ENCODE measurements around the gene TMEM250. TPM values are rescaled to one million over a fixed set of nuclear protein-coding genes. Genes with fewer than 3 reads are reported as not detected.
"Not testable (repeated sequence)": the region's sequence is repeated elsewhere in the genome, so short reads cannot be mapped to it uniquely, and the experiment has no call there.

TMEM250 gene
- total and polyA plus RNA-seq, 9 donors, result 19.7 to 27.9 (median 22.9) TPM

DNA sequence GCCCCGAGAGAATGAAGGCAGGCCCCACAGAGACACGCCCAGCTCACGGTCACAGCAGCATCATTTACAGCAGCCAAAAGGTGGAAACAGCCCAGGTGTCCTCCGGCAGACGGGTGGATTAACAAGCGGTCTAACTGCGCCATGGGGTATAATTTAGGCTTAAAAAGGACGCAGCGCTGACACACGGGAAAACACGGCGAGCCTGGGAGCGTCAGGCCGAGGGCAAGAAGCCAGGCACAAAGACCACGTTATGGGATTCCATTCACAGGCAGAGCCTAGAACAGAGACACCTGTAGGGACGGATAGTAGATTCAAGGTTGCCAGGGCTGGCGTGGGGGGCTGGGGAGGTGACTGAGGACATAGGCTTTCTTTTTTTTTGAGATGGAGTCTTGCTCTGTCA lies 36.9 kb upstream of the TMEM250 start:
- 71% methylated on average over 16 of the region's 17 CpGs for WGBS (ENCODE audit: insufficient coverage)
- no peak for DNase-seq
- no peak overlapping the region for H3K27ac ChIP-seq (ENCODE audit: low read length)
- no peaks in the 10 kb centered on the region for H3K36me3 ChIP-seq (ENCODE audit: control insufficient read depth, insufficient read depth, low read length)
- no peaks in the 10 kb centered on the region for H3K4me1 ChIP-seq (ENCODE audit: control insufficient read depth, insufficient read depth, low read length)
- no peaks in the 10 kb centered on the region for H3K9me3 ChIP-seq (replicated peaks; ENCODE audit: control insufficient read depth, low read depth, low read length)
- peaks cover 54% of the 10 kb centered on the region for H3K27me3 ChIP-seq (ENCODE audit: control insufficient read depth, insufficient read depth, low read length)
- no peak overlapping the region for H3K4me3 ChIP-seq (ENCODE audit: low read length)

DNA sequence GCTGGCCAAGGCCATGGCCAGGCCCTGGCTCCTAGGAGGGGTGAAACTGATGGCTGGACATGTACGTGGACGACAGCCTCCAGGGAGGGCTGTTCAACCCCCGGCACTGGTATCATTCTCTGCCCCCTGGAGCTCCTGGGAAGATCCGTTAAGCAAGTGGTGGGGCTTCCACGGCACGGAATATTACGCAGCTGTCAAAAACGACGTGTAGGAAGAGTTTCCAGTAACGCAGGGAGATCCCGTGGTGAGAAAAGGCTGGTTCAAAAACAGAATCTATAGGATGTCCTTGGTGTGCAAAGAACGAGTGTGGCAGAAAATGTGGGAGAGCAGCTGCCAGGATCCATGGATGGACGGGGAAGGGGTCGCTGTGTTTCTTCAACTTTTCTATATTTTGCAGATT lies 36.3 kb upstream of the TMEM250 start:
- Histone ChIP-seq H3K27ac (ENCODE audit: low read length) (no peak overlapping the region), H3K36me3 (ENCODE audit: control insufficient read depth, insufficient read depth, low read length) (no peaks in the 10 kb centered on the region), H3K9me3 (replicated peaks; ENCODE audit: control insufficient read depth, low read depth, low read length) (no peaks in the 10 kb centered on the region), H3K27me3 (ENCODE audit: control insufficient read depth, insufficient read depth, low read length) (peaks cover 55% of the 10 kb centered on the region), H3K4me3 (ENCODE audit: low read length) (no peak overlapping the region), H3K4me1 (ENCODE audit: control insufficient read depth, insufficient read depth, low read length) (no peaks in the 10 kb centered on the region)
- 88% methylated on average over 12 of the region's 14 CpGs for WGBS (ENCODE audit: insufficient coverage)
- no peak for DNase-seq

DNA sequence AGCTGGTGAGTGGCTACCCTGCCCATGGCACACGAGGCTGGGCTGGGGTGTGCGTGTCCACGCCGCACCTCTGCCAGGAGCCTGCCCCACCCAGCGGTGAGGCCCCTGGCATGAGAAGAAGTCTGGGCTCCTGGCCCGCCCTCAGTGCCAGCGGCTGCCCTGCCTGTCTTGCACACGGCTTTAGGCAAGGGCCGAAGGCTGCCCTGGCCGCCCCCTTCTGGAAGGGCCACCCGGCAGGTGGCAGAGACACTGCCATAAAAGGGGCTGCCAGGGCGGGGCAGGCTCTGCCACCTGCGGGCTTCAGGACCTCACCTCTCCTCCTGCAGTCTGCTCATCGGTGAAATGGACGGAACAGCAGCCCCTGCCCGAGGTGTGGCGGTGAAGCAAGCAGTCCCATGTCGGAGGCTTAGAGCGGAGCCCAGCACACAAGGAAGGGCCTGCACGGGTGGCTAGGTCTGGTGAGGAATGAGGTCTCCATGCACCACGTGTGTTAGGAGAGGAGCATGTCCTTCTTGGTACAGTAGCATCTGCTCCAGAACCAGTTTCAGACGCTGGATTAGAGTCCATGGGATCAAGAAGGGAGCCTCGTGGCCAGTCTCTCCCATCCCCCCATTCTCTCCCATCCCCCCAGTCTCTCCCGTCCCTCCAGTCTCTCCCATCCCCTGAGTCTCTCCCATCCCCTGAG lies 34.8 kb upstream of the TMEM250 start:
- Histone ChIP-seq H3K36me3 (ENCODE audit: control insufficient read depth, insufficient read depth, low read length) (no peaks in the 10 kb centered on the region), H3K9me3 (replicated peaks; ENCODE audit: control insufficient read depth, low read depth, low read length) (no peaks in the 10 kb centered on the region), H3K4me3 (ENCODE audit: low read length) (no peak overlapping the region), H3K4me1 (ENCODE audit: control insufficient read depth, insufficient read depth, low read length) (peaks cover 5% of the 10 kb centered on the region), H3K27me3 (ENCODE audit: control insufficient read depth, insufficient read depth, low read length) (peaks cover 61% of the 10 kb centered on the region), H3K27ac (ENCODE audit: low read length) (no peak overlapping the region)
- WGBS (ENCODE audit: insufficient coverage), result 80% methylated on average over 18 of the region's 24 CpGs
- DNase-seq, result no peak

DNA sequence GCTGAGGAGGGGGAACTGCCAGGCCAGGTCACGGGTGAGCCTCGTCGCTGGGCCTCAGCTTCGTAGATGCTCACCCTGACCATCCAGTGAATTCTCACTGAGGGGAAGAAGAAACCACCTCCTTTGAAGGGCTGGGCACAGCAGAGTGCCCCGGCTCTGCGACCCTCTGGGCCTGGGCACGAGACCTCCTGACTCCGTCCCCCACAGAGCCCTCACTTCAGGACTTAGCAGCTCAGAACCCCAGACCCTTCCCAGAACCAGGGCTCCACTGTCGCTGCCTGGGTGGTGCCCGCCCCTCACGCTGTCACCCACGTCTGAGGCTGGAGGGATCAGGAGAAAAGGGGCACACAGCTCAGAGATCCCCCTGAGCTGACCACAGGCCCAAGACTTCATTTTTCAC lies 34.3 kb upstream of the TMEM250 start:
- WGBS (ENCODE audit: insufficient coverage), result 89% methylated on average over 8 of the region's 12 CpGs
- no peak for DNase-seq
- no peak overlapping the region for H3K27ac ChIP-seq (ENCODE audit: low read length)
- peaks cover 11% of the 10 kb centered on the region for H3K4me1 ChIP-seq (ENCODE audit: control insufficient read depth, insufficient read depth, low read length)
- no peak overlapping the region for H3K4me3 ChIP-seq (ENCODE audit: low read length)
- H3K9me3 ChIP-seq (replicated peaks; ENCODE audit: control insufficient read depth, low read depth, low read length), result no peaks in the 10 kb centered on the region
- H3K27me3 ChIP-seq (ENCODE audit: control insufficient read depth, insufficient read depth, low read length), result peaks cover 60% of the 10 kb centered on the region
- no peaks in the 10 kb centered on the region for H3K36me3 ChIP-seq (ENCODE audit: control insufficient read depth, insufficient read depth, low read length)

DNA sequence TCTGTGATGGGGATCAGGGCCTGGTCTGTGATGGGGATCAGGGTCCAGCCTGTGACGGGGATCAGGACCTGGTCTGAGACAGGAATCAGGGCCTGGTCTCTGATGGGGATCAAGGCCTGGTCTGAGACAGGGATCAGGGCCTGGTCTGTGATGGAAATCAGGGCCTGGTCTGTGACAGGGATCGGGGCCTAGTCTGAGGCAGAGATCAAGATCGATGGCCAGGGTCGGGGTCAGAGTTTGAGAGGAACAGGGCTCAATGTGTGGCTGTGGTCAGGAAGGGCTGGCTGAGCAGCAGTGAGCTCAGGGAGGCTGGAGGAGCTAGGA lies 33.8 kb upstream of the TMEM250 start:
- H3K9me3 ChIP-seq (replicated peaks; ENCODE audit: control insufficient read depth, low read depth, low read length), result no peaks in the 10 kb centered on the region
- H3K27ac ChIP-seq (ENCODE audit: low read length), result no peak overlapping the region
- no peaks in the 10 kb centered on the region for H3K36me3 ChIP-seq (ENCODE audit: control insufficient read depth, insufficient read depth, low read length)
- peaks cover 59% of the 10 kb centered on the region for H3K27me3 ChIP-seq (ENCODE audit: control insufficient read depth, insufficient read depth, low read length)
- DNase-seq, result no peak
- WGBS (ENCODE audit: insufficient coverage), result 71% methylated on average over 4 of the region's 4 CpGs
- H3K4me1 ChIP-seq (ENCODE audit: control insufficient read depth, insufficient read depth, low read length), result peaks cover 15% of the 10 kb centered on the region
- no peak overlapping the region for H3K4me3 ChIP-seq (ENCODE audit: low read length)

DNA sequence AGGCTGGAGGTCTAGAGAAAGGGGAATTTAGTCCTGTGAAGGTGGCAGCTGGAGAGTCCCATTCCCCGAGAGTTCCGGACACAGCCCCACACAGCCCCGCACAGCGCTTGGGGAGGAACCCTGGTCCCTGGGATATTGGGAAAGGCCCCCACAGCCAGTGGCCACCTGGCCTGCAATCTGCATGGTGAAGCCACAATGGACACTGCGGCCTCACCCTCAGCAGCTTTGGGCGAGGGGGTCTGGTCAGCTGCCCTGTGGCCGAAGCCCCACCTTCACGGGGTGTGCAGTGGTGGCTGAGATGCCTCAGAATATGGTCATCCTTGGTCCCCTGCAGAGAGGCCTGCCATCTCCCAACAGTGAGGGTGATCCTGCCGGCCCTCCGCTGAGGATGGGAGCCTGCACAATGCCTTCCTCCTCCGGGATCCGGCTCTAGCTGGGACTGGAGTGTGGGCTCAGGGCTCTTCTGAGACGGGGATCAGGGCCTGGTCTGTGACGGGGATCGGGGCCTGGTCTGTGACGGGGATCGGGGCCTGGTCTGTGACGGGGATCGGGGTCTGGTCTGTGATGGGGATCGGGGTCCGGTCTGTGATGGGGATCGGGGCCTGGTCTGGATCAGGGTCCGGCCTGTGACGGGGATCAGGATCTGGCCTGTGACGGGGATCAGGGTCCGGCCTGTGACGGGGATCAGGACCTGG lies 33.3 kb upstream of the TMEM250 start:
- Histone ChIP-seq H3K36me3 (ENCODE audit: control insufficient read depth, insufficient read depth, low read length) (no peaks in the 10 kb centered on the region), H3K4me1 (ENCODE audit: control insufficient read depth, insufficient read depth, low read length) (peaks cover 15% of the 10 kb centered on the region), H3K4me3 (ENCODE audit: low read length) (no peak overlapping the region), H3K27me3 (ENCODE audit: control insufficient read depth, insufficient read depth, low read length) (peaks cover 59% of the 10 kb centered on the region), H3K27ac (ENCODE audit: low read length) (no peak overlapping the region), H3K9me3 (replicated peaks; ENCODE audit: control insufficient read depth, low read depth, low read length) (no peaks in the 10 kb centered on the region)
- WGBS (ENCODE audit: insufficient coverage), result 85% methylated on average over 27 of the region's 27 CpGs
- DNase-seq, result no peak

DNA sequence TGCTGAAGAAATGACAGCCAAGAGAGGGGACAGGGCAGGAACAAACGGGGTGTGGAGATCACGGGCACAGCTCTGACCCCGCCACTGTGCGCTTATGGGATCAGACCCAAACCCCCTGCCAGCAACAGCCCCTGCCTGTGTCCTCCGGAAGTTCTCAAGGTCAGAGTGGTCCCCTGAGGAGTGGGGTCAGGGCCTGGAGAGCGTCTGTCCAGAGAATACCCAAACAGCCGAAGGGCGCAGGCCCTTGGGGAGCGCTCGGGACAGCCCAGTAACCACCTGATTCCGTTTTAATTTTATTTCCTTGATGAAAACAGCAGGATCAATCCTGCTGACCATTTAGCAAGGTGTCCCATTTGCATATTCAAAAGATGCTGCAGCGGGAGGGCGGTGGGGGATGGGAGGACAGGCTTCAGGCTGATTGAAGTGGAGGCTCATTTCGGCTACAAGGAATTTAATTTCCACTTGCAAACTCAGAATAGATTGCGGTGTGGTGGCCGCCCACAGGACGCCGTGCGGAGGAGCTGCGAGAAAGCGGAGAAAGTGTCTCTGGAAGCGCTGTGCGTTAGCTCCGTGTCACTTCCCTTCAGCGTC lies 32.6 kb upstream of the TMEM250 start:
- H3K27me3 ChIP-seq (ENCODE audit: control insufficient read depth, insufficient read depth, low read length), result peaks cover 53% of the 10 kb centered on the region
- no peaks in the 10 kb centered on the region for H3K9me3 ChIP-seq (replicated peaks; ENCODE audit: control insufficient read depth, low read depth, low read length)
- H3K27ac ChIP-seq (ENCODE audit: low read length), result no peak overlapping the region
- no peak overlapping the region for H3K4me3 ChIP-seq (ENCODE audit: low read length)
- 30% methylated on average over 20 of the region's 25 CpGs for WGBS (ENCODE audit: insufficient coverage)
- DNase-seq, result no peak
- H3K36me3 ChIP-seq (ENCODE audit: control insufficient read depth, insufficient read depth, low read length), result no peaks in the 10 kb centered on the region
- peaks cover 15% of the 10 kb centered on the region for H3K4me1 ChIP-seq (ENCODE audit: control insufficient read depth, insufficient read depth, low read length)

DNA sequence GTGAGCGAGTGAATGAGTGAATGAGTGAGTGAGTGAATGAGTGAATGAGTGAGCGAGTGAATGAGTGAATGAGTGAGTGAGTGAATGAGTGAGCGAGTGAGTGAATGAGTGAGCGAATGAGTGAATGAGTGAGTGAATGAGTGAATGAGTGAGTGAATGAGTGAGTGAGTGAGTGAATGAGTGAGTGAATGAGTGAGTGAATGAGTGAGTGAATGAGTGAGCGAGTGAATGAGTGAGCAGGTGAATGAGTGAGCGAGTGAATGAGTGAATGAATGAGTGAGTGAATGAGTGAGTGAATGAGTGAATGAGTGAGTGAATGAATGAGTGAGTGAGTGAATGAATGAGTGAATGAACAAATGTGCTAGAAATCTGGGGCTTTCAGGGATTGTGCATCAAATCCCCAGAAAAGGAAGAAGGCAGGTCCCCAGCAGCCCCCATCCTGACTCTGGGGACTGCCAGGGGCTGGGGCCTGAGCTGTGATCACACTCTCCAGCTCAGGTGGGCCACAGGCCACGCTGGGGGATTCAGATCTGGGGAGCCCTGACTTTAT lies 32.1 kb upstream of the TMEM250 start:
- Histone ChIP-seq H3K27me3 (ENCODE audit: control insufficient read depth, insufficient read depth, low read length) (peaks cover 53% of the 10 kb centered on the region), H3K4me1 (ENCODE audit: control insufficient read depth, insufficient read depth, low read length) (peaks cover 15% of the 10 kb centered on the region)
- H3K27ac ChIP-seq (ENCODE audit: low read length); H3K9me3 ChIP-seq (replicated peaks; ENCODE audit: control insufficient read depth, low read depth, low read length); DNase-seq; H3K36me3 ChIP-seq (ENCODE audit: control insufficient read depth, insufficient read depth, low read length); H3K4me3 ChIP-seq (ENCODE audit: low read length): not testable (repeated sequence)
- WGBS (ENCODE audit: insufficient coverage), result 93% methylated on average over 6 of the region's 7 CpGs

DNA sequence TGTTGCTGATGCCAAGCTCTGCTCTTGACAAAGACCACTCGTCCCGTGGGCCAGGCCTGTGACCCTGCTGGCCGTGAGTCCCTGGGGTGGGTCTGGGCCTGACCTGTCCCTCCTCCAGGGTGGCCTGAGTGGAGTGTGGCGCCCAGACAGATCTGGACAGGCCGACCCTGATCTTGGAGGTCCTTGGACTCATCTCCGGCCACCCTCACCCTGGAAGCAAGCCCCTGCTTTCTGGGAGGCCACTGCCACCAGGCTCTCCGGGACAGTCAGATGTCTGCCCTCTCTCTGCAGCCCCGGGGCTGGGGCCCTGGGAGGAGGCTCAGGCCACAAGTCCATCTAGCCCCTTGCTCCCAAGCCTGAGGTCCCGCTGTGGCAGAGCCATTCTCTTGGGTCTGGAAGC lies 31.2 kb upstream of the TMEM250 start:
- H3K27ac ChIP-seq (ENCODE audit: low read length), result no peak overlapping the region
- WGBS (ENCODE audit: insufficient coverage), result 89% methylated on average over 9 of the region's 9 CpGs
- no peaks in the 10 kb centered on the region for H3K9me3 ChIP-seq (replicated peaks; ENCODE audit: control insufficient read depth, low read depth, low read length)
- no peak overlapping the region for H3K4me3 ChIP-seq (ENCODE audit: low read length)
- peaks cover 15% of the 10 kb centered on the region for H3K4me1 ChIP-seq (ENCODE audit: control insufficient read depth, insufficient read depth, low read length)
- DNase-seq, result no peak
- H3K27me3 ChIP-seq (ENCODE audit: control insufficient read depth, insufficient read depth, low read length), result peaks cover 45% of the 10 kb centered on the region
- H3K36me3 ChIP-seq (ENCODE audit: control insufficient read depth, insufficient read depth, low read length), result no peaks in the 10 kb centered on the region

DNA sequence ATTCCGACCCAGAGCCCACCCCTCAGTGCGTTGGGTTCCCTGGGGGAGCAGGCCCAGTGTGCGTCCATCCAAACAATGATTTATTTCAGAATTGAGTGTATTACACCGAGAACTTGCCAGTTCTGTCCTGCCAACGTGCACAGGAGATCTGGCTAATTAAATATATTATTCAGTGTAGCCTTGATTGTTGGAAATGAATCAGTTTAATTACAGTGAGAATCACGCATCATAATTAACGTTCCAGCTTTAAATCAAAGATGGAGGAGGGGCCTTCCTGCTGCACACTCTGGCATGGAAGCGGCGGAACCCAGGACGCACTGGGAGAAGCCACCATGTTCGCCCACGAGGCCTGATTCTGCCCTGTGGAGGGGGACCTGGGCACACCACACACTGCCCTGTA lies 30.7 kb upstream of the TMEM250 start:
- 84% methylated on average over 11 of the region's 12 CpGs for WGBS (ENCODE audit: insufficient coverage)
- no peaks in the 10 kb centered on the region for H3K36me3 ChIP-seq (ENCODE audit: control insufficient read depth, insufficient read depth, low read length)
- H3K27me3 ChIP-seq (ENCODE audit: control insufficient read depth, insufficient read depth, low read length), result peaks cover 41% of the 10 kb centered on the region
- no peaks in the 10 kb centered on the region for H3K9me3 ChIP-seq (replicated peaks; ENCODE audit: control insufficient read depth, low read depth, low read length)
- H3K4me3 ChIP-seq (ENCODE audit: low read length), result no peak overlapping the region
- no peak for DNase-seq
- no peak overlapping the region for H3K27ac ChIP-seq (ENCODE audit: low read length)
- H3K4me1 ChIP-seq (ENCODE audit: control insufficient read depth, insufficient read depth, low read length), result peaks cover 15% of the 10 kb centered on the region
